Measurements from ENCODE around the gene EFNA2. TPM values are rescaled to one million over a fixed set of nuclear protein-coding genes. Genes with fewer than 3 reads are reported as not detected.

EFNA2 gene
- total RNA-seq, 1 experiment from 2014 or later, result 14.3 TPM

- H2BK5ac ChIP-seq (ENCODE audit: insufficient read length, low read length), result no peak overlapping the region
- no peak overlapping the region for H4K8ac ChIP-seq (replicated peaks; ENCODE audit: insufficient read length, low read depth, low read length)
- H3K18ac ChIP-seq (ENCODE audit: insufficient read length, low read depth, low read length), result no peak overlapping the region
- H3K9me3 ChIP-seq (ENCODE audit: control insufficient read depth, low read depth, low read length), result no peaks in the 10 kb centered on the region
- no peak overlapping the region for H2BK12ac ChIP-seq (ENCODE audit: insufficient read length, low read depth, low read length)
- H3K4me2 ChIP-seq (ENCODE audit: insufficient read depth, insufficient read length, low read length), result no peak overlapping the region
- no peak overlapping the region for H2AFZ ChIP-seq (ENCODE audit: low read length)
- no peak overlapping the region for H3K27ac ChIP-seq (ENCODE audit: insufficient read length, low read depth, low read length)
- no peak overlapping the region for H3K23ac ChIP-seq (ENCODE audit: insufficient read length, low read depth, low read length)
- no peak overlapping the region for H3T11ph ChIP-seq (ENCODE audit: low read length)
- H4K5ac ChIP-seq (ENCODE audit: insufficient read length, low read depth, low read length), result no peak overlapping the region
- Mint-ChIP-seq H3K27ac (no peak overlapping the region; a peak in 1 of 7 replicates), H3K9me3 (no peaks in the 10 kb centered on the region), H3K4me1 (peaks cover 0 to 3% of the 10 kb centered on the region in 2 experiments; a peak in 2 of 4 replicates), H3K27me3 (ENCODE audit: low read depth) (peaks cover 4% of the 10 kb centered on the region), H3K4me3 (no peak overlapping the region), H3K36me3 (ENCODE audit: insufficient read depth in 1 of 3, low read depth in 3 of 3) (no peaks in the 10 kb centered on the region)
- H3K56ac ChIP-seq (ENCODE audit: insufficient read length, low read depth, low read length), result no peak overlapping the region
- no peak for TF ChIP-seq CTCF (conservative IDR thresholded peaks at IDR 0.05)
- H2BK20ac ChIP-seq (ENCODE audit: low read depth, low read length, poor library complexity, severe bottlenecking), result no peak overlapping the region
- no peak overlapping the region for H3K4ac ChIP-seq (ENCODE audit: low read depth, low read length)
- no peak overlapping the region for H2AK5ac ChIP-seq (ENCODE audit: insufficient read length, low read length)
- no peaks in the 10 kb centered on the region for H3K79me1 ChIP-seq (ENCODE audit: insufficient read depth, low read depth, low read length, poor library complexity, severe bottlenecking)
- H4K91ac ChIP-seq (ENCODE audit: insufficient read length, low read depth, low read length), result no peak overlapping the region
- H3K9ac ChIP-seq (ENCODE audit: extremely low read depth, insufficient read length, low read length), result no peak overlapping the region
- no peak overlapping the region for H3K14ac ChIP-seq (ENCODE audit: insufficient read depth, low read length)
- H3K23me2 ChIP-seq (ENCODE audit: insufficient read length, low read depth, low read length, poor library complexity, severe bottlenecking), result no peaks in the 10 kb centered on the region
- H4K20me1 ChIP-seq (ENCODE audit: control insufficient read depth, insufficient read depth, insufficient read length), result no peaks in the 10 kb centered on the region
- no peaks in the 10 kb centered on the region for H3K79me2 ChIP-seq (ENCODE audit: insufficient read depth, low read length)
- no peaks in the 10 kb centered on the region for H3K27me3 ChIP-seq (ENCODE audit: insufficient read depth, low read length)
- H2BK15ac ChIP-seq (ENCODE audit: low read depth, low read length), result no peak overlapping the region
- no peaks in the 10 kb centered on the region for H3K4me1 ChIP-seq (ENCODE audit: insufficient read depth, low read length)
- no CpG with 5 or more reads among the region's 7 CpGs for WGBS (ENCODE audit: extremely low coverage, insufficient read length, low lambda C conversion rate)
- no peak for DNase-seq
- no peak overlapping the region for H2BK120ac ChIP-seq (ENCODE audit: low read depth, low read length, poor library complexity, severe bottlenecking)
Measured at GRCh38 chr19:1343041-1343440, 57.4 kb downstream of the EFNA2 start.
